GM12873 (cell line): ENCODE data around the gene H2BK1.

Source experiments
- CTCF ChIP-seq: IDR thresholded peaks from 2 replicates; pipeline ENCODE4 v1.5.1; 2012; ENCODE audit warnings: low read depth, mild to moderate bottlenecking, moderate library complexity, low read length, control low read depth; ENCODE audit not compliant: insufficient read depth; ENCODE audit errors: missing control alignments

H2BK1 gene

DNA sequence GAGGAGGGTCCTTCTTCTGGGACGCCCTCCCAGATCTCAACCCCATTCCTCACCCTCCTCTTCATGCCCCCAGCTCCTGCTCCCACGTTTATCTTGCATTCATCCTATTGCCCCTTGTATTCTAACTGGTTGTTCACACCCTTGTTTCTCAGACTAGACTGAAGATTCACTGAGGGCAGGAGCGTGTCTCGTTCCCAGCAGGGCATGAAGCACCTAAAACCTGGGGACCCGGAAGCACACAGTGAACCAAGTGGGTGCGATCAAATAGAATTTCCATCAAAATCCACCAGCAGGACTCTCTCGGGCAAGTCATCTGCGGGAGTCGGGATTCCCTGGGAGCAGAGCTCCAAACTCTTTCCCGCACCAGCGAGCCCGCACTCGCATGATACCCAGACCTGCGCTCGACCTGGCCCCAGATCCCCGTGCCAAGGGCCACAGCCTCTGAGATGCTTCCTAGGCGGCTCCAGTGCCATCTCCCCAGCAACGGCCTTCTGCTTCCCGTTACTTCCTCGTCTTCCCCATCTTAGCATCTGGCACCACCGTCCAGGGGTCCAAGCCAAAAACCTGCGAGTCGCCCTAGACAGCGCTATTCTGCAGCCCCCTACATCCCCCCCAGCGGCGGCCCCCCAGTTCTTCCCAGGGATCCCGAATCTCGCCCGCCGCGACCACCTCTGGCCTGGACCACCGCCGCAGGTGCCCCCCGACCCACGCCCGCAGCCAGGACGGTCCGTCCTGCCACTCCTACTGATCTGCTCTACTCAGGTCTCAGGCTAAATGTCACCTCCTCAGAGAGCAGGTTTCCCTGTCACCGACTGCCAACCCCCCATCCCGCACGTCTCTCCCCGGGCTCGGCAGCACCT, 36.7 kb downstream of the H2BK1 start:
- no peak for TF ChIP-seq CTCF

DNA sequence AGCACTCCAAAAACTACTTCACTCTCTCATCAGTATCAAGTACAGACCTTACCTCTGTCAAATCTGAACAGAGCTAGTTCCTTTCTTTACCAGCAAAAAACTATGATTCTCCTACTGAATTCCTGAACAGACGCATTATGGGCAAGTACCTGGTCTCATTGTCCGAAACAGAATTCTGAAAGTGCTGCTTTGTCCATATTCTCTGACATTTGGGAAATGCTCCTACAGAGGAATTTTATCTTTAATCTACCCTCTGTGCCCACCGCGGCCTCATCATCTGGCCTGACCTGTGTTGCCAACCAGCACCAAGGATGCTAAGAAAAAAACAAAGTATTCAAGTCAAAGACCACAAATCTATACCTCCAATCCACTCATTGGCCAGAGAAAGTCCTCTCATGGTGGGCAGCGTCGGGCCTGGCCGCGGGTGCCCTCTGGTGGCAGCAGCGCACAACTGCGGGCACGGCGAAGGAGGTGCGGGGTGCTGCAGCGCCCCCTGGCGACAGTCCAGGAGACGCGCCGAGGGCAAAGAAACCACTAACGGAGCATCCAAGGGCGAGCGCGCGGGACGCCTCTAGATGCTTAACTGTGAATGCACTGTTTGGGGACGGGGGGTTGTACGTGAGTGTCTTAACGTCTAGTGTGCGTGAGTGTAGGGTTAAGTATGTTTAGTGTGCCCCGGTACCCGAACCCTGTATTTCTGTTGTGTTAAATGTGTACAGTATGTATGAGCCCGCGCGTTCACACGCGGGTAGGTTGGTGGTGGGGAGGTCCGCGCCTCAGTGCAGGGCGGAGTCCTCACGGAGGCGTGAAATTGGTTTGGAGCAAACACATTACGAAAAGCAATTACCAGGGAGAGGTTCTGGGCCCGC, 37.8 kb downstream of the H2BK1 start:
- TF ChIP-seq CTCF = peak; percentile 100

DNA sequence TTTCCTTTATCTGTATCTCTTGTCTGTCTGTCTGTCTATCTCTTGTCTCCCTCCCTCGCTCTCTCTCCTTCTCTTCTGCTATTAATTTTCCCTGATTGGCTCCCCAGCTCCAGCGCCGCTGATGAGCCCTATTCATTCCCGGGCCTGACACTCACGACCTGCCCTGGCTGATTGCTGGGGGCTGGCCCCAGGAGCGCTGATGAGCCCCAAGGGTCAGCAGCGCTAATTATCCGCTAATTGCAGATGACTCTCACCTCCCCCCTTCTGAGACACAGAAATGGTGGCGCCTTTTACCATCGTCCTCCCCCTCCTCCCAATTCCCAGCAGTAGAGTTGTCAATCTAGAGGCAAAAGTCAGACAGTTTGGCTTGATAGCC, 41.5 kb downstream of the H2BK1 start:
- no peak for TF ChIP-seq CTCF

GRCh38 chr7:151168003-151168786, 42.1 kb downstream of the H2BK1 start:
- peak; percentile 75 for TF ChIP-seq CTCF

- peak; percentile 4 for TF ChIP-seq CTCF
Measured at GRCh38 chr7:151167197-151167961, 42.9 kb downstream of the H2BK1 start, which contains the start of gene GBX1. Gene GBX1, minus strand, starts transcription at chr7:151167694. Its CDS starts 146 bp downstream, at chr7:151167548.

DNA sequence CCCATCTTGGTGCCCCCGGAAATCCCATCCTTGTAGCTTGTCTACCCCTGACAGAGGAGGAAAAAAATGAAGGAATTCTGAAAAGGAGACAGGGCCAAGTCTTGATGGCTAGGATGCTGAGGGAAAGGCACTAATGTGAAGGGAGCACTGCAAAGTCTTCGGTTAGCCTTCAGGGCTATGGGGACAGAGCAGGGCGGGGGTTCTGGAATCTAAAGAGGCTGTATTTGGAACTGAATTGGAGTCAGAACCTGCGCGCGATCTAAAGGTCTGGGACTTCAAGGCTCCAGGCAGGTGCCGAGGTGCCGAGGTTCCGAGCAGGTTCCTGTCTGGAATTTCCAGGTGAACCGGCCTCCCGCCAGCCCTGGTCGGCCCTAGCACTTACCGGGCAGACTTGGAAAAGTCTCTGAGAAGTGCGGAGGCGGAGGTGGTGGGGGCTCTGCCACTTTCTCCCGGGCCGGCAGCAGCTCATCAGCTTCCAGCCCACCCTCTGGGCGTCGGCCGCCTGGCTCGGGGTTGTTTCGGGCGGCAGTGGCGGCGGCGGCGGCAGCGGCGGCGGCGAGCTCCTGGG, 43.6 kb downstream of the H2BK1 start:
- no peak for TF ChIP-seq CTCF
